Body of pancreas (tissue), 4 donors: Measurements from ENCODE around the gene AK9.

Experiments used
- CTCF ChIP-seq, 7 experiments: fragments of 450-650 bp in 4 of 7; fragments of 200-600 bp in 3 of 7; sonication (generic) in 3 of 7; IDR thresholded peaks; one replicate each; pipeline ENCODE4 v1.5.1; 2016 to 2019; ENCODE audit warnings: antibody characterized with exemption in 7 of 7
- POLR2A ChIP-seq, 3 donors: fragments of 450-650 bp; IDR thresholded peaks; one replicate each; pipeline ENCODE4 v1.6.1; 2016; ENCODE audit warnings: antibody characterized with exemption in 3 of 3, mild to moderate bottlenecking in 2 of 3

DNA sequence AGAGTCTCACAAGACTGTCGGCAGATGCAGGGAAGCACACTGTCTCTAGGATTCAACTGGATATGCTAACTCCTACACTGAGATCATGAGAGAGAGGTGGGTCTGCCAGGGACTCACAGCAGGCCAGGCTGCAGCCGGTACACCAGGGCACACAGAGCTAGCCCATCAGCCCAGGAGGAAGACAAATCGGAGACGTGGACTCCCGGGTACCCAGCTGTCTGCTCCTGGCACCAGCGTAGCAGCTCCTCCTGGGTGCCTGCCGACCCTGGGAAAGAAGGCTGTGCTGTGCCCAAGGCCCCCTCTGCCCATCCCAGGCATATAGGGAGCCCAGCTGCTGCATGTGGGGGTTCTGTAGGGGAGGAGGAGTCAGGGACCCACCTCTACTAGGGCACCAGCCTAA is 242.4 kb downstream of the AK9 start:
- TF ChIP-seq CTCF (IDR thresholded peaks at IDR 0.05) (no peak), POLR2A (IDR thresholded peaks at IDR 0.05) (no peak)
